Sigmoid colon (tissue), 7 donors: ENCODE measurements around the gene CAPN10. TPM values are rescaled to one million over a fixed set of nuclear protein-coding genes. Genes with fewer than 3 reads are reported as not detected.
"Not testable (repeated sequence)": the region's sequence is repeated elsewhere in the genome, so short reads cannot be mapped to it uniquely, and the experiment has no call there.

ENCODE experiments used
- DNase-seq: peaks from one replicate; pipeline ENCODE4 v3.0.0-alpha.2; 2019
- H3K27ac ChIP-seq, 4 donors: fragments of 200-600 bp; sonication (generic); one replicate each; pipeline ENCODE4 v1.5.1; 2016 to 2019; ENCODE audit warnings: mild to moderate bottlenecking in 1 of 4
- H3K27me3 ChIP-seq, 3 donors: fragments of 200-600 bp; sonication (generic); one replicate each; pipeline ENCODE4 v1.5.1; 2019; ENCODE audit warnings: mild to moderate bottlenecking in 1 of 3
- H3K36me3 ChIP-seq, 4 donors: fragments of 200-600 bp; sonication (generic); one replicate each; pipeline ENCODE4 v1.5.1; 2016 to 2019
- H3K4me1 ChIP-seq, 4 donors: fragments of 200-600 bp; sonication (generic); one replicate each; pipeline ENCODE4 v1.5.1; 2017 to 2019
- H3K4me3 ChIP-seq, 4 donors: fragments of 200-600 bp; sonication (generic); one replicate each; pipeline ENCODE4 v1.5.1; 2017 to 2019; ENCODE audit warnings: mild to moderate bottlenecking in 2 of 4, moderate library complexity in 1 of 4
- H3K9me3 ChIP-seq, 4 donors: fragments of 200-600 bp in 3 of 4; sonication (generic) in 3 of 4; one replicate each; pipeline versions ENCODE4 v1.5.1 to v1.6.1; 2013 to 2019
- EP300 ChIP-seq, 4 donors: sonication (generic); formaldehyde crosslinking; IDR thresholded peaks; one replicate each; pipeline ENCODE4 v1.6.1; 2017; ENCODE audit warnings: antibody characterized with exemption in 4 of 4
- POLR2A ChIP-seq, 2 donors: fragments of 450-650 bp; IDR thresholded peaks; one replicate each; pipeline ENCODE4 v1.6.1; 2016; ENCODE audit warnings: antibody characterized with exemption in 2 of 2, mild to moderate bottlenecking in 2 of 2, moderate library complexity in 2 of 2
- POLR2AphosphoS5 ChIP-seq, 4 donors: sonication (generic); formaldehyde crosslinking; IDR thresholded peaks; one replicate each; pipeline ENCODE4 v1.6.1; 2017; ENCODE audit warnings: antibody characterized with exemption in 4 of 4
- WGBS, 2 donors: extraction: QIAGEN DNeasy Blood & Tissue Kit; methylation state at CpG; one replicate each; pipeline ENCODE4 v1.1.7; 2013; 5-methylcytosine and 5-hydroxymethylcytosine counted together
- intact Hi-C: fragments of 100-400 bp; cut with DNase I; formaldehyde crosslinking; loops from one replicate; pipeline ENCODE4 v1.15.1; 2023
- polyA plus RNA-seq, 3 donors: library from polyadenylated mRNA; stranded (reverse); fragments of 200-250 nt; gene quantifications; one replicate each; pipeline ENCODE4 v1.2.3, GENCODE V29; 2013
- total RNA-seq, 4 donors: library from RNA; depleted of rRNA; stranded (reverse); fragments of >200 nt; gene quantifications; one replicate each; pipeline ENCODE4 v1.1.0, GENCODE V29; 2016
- TF ChIP-seq, protein P1 (sequence below), 4 experiments: fragments of 450-650 bp in 3 of 4; fragments of 200-600 bp in 1 of 4; IDR thresholded peaks; one replicate each; pipeline ENCODE4 v1.5.1; 2016 to 2019; ENCODE audit warnings: antibody characterized with exemption in 4 of 4, mild to moderate bottlenecking in 3 of 4, moderate library complexity in 2 of 4
- donor health status: healthy with polysubstance abuse.
- donor health status: Bipolar disorder and iron deficiency.
- donor health status: healthy.

CAPN10 gene
- total and polyA plus RNA-seq, 7 donors, result 10.5 to 33.0 (median 16.4) TPM

- no peaks in the 10 kb centered on the region for H3K9me3 ChIP-seq
- peaks cover 0 to 19% (median 0%) of the 10 kb centered on the region in 3 donors for H3K27me3 ChIP-seq
- peaks cover 0 to 9% (median 0%) of the 10 kb centered on the region in 4 donors for H3K36me3 ChIP-seq
- TF ChIP-seq EP300 (IDR thresholded peaks at IDR 0.05) (no peak), POLR2AphosphoS5 (IDR thresholded peaks at IDR 0.05) (no peak), POLR2A (IDR thresholded peaks at IDR 0.05) (no peak)
- TF ChIP-seq, protein P1, sequence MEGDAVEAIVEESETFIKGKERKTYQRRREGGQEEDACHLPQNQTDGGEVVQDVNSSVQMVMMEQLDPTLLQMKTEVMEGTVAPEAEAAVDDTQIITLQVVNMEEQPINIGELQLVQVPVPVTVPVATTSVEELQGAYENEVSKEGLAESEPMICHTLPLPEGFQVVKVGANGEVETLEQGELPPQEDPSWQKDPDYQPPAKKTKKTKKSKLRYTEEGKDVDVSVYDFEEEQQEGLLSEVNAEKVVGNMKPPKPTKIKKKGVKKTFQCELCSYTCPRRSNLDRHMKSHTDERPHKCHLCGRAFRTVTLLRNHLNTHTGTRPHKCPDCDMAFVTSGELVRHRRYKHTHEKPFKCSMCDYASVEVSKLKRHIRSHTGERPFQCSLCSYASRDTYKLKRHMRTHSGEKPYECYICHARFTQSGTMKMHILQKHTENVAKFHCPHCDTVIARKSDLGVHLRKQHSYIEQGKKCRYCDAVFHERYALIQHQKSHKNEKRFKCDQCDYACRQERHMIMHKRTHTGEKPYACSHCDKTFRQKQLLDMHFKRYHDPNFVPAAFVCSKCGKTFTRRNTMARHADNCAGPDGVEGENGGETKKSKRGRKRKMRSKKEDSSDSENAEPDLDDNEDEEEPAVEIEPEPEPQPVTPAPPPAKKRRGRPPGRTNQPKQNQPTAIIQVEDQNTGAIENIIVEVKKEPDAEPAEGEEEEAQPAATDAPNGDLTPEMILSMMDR (IDR thresholded peaks at IDR 0.05), result no peak
- peaks cover 2 to 46% (median 38%) of the 10 kb centered on the region in 4 donors for H3K4me1 ChIP-seq
- 92 to 93% methylated on average over 3 of the region's 3 CpGs for WGBS, 2 donors
- no peak overlapping the region for H3K4me3 ChIP-seq
- H3K27ac ChIP-seq, result peak overlapping the region in 1 of 4 donors; percentile 100
- intact Hi-C loops, result loop anchor here (5.0 kb wide), 2 partner anchors 38 to 327 kb away; no protein-coding TSS in a partner anchor
- DNase-seq, result peak; percentile 42
Observed at GRCh38 chr2:240559286-240559685, 27.2 kb upstream of the CAPN10 start.

DNA sequence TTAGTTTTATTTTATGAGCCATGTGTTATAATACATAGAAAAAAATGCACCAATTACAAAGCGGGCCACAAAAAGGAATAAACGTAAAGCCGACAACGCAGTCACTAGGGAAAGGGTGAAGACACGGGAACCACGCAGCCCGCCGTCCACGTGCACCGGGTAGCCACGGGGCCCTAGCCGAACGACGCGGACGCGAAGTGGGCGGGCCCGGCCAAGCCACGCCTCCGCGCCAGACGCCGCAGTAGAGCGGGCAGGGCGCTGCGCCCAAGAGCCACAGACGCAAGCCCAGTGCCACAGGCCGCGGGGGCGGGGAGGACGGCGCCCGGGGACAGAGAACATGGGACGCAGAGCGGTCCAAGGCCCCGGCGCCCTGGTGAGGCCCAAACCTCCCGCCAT, 26.5 kb upstream of the CAPN10 start, which contains the start of gene DUSP28:
Gene DUSP28 (plus strand): TSS at position 274 of the 396 bp plus-strand sequence. CDS start 328 bp downstream, outside the sequence.
- DNase-seq, result peak; percentile 96
- intact Hi-C loops, result loop anchor here (10.0 kb wide), 2 partner anchors 275 to 755 kb away; partner anchors contain the start of genes HDLBP and SEPTIN2
- Histone ChIP-seq H3K4me1 (peaks cover 2 to 46% (median 38%) of the 10 kb centered on the region in 4 donors), H3K27ac (peak within 1 kb of the TSS; percentile 97 to 100 (median 100)), H3K36me3 (peaks cover 0 to 9% (median 0%) of the 10 kb centered on the region in 4 donors), H3K27me3 (peaks cover 0 to 19% (median 0%) of the 10 kb centered on the region in 3 donors), H3K4me3 (peak within 1 kb of the TSS; percentile 68 to 93 (median 85)), H3K9me3 (no peaks in the 10 kb centered on the region)
- WGBS, 2 donors, result 0% methylated on average over 39 of the region's 39 CpGs
- no peak for TF ChIP-seq EP300 (IDR thresholded peaks at IDR 0.05)
- TF ChIP-seq POLR2AphosphoS5 (IDR thresholded peaks at IDR 0.05), result peak; percentile 89 to 97 (median 95)
- peak in 1 of 2 donors; percentile 52 for TF ChIP-seq POLR2A (IDR thresholded peaks at IDR 0.05)

DNA sequence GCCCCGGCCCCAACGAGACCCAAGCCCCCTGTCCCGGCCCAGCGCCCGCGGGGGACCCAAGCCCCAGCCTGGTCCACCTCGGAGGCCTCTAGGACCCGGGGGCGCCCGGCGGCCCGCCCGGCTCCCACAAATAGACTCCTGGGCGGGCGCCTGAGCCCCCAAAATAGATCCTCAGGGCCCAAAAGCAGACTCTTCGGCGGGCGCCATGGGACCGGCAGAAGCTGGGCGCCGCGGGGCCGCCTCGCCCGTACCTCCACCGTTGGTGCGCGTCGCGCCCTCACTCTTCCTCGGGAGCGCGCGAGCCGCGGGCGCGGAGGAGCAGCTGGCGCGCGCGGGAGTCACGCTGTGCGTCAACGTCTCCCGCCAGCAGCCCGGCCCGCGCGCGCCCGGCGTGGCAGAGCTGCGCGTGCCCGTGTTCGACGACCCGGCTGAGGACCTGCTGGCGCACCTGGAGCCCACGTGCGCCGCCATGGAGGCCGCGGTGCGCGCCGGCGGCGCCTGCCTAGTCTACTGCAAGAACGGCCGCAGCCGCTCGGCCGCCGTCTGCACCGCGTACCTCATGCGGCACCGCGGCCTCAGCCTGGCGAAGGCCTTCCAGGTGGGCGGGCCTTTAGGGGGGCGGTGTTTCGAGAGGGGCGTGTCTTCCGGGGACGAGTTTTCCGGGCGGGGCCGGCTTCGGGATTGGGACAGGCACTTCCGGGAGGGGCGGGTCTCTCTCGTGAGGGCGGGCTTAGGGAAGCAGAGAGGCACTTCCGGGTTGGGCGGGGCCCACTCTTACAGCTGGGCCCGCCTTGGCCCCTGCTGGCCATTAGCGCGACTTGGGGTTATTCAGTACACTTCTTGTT, 25.8 kb upstream of the CAPN10 start:
- intact Hi-C loops, result loop anchor here (10.0 kb wide), 2 partner anchors 274 to 754 kb away; partner anchors contain the start of genes HDLBP and SEPTIN2
- Histone ChIP-seq H3K4me3 (peak overlapping the region; percentile 68 to 93 (median 85)), H3K9me3 (no peaks in the 10 kb centered on the region), H3K27ac (peak overlapping the region; percentile 97 to 100 (median 100)), H3K36me3 (peaks cover 0 to 9% (median 0%) of the 10 kb centered on the region in 4 donors), H3K27me3 (peaks cover 0 to 19% (median 0%) of the 10 kb centered on the region in 3 donors), H3K4me1 (peaks cover 2 to 52% (median 43%) of the 10 kb centered on the region in 4 donors)
- DNase-seq, result peak; percentile 100
- WGBS, 2 donors, result 0% methylated on average over 101 of the region's 101 CpGs
- peak; percentile 6 to 86 for TF ChIP-seq POLR2A (IDR thresholded peaks at IDR 0.05)
- TF ChIP-seq EP300 (IDR thresholded peaks at IDR 0.05), result no peak
- TF ChIP-seq, protein P1 (IDR thresholded peaks at IDR 0.05), result peak in 2 of 4 experiments; percentile 33 to 53
- peak; percentile 82 to 92 (median 88) for TF ChIP-seq POLR2AphosphoS5 (IDR thresholded peaks at IDR 0.05)

GRCh38 chr2:240561325-240561971, 25.1 kb upstream of the CAPN10 start:
- WGBS, 2 donors, result 3 to 14% methylated on average over 14 of the region's 14 CpGs
- no peak for TF ChIP-seq POLR2A (IDR thresholded peaks at IDR 0.05)
- no peak for TF ChIP-seq POLR2AphosphoS5 (IDR thresholded peaks at IDR 0.05)
- TF ChIP-seq, protein P1 (IDR thresholded peaks at IDR 0.05), result peak in 1 of 4 experiments; percentile 60
- no peak for TF ChIP-seq EP300 (IDR thresholded peaks at IDR 0.05)
- peak overlapping the region; percentile 68 to 93 (median 85) for H3K4me3 ChIP-seq
- intact Hi-C loops, result loop anchor here (10.0 kb wide), 2 partner anchors 273 to 753 kb away; partner anchors contain the start of genes HDLBP and SEPTIN2
- H3K27me3 ChIP-seq, result peaks cover 0 to 19% (median 0%) of the 10 kb centered on the region in 3 donors
- peak overlapping the region; percentile 97 to 100 (median 100) for H3K27ac ChIP-seq
- peaks cover 0 to 9% (median 0%) of the 10 kb centered on the region in 4 donors for H3K36me3 ChIP-seq
- no peaks in the 10 kb centered on the region for H3K9me3 ChIP-seq
- peaks cover 2 to 59% (median 49%) of the 10 kb centered on the region in 4 donors for H3K4me1 ChIP-seq
- peak; percentile 61 for DNase-seq

DNA sequence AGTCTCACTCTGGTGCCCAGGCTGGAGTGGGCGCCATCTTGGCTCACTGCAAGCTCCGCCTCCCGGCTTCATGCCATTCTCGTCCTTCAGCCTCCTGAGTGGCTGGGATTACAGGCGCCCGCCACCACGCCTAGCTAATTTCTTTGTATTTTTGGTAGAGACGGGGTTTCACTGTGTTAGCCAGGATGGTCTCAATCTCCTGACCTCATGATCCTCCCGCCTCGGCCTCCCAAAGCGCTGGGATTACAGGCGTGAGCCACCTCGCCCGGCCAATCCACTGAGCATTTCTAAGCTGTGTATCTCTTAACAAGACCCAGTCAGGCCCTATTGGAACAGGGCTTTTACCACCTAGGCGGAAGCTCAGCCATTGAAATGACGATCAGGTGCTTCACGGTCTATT, 23.3 kb upstream of the CAPN10 start:
- peaks cover 2 to 58% (median 50%) of the 10 kb centered on the region in 4 donors for H3K4me1 ChIP-seq
- not testable (repeated sequence) for H3K9me3 ChIP-seq, H3K27me3 ChIP-seq, H3K36me3 ChIP-seq, H3K27ac ChIP-seq, H3K4me3 ChIP-seq, DNase-seq
- WGBS, 2 donors, result 96 to 97% methylated on average over 17 of the region's 17 CpGs
- intact Hi-C loops, result loop anchor here (10.0 kb wide), 2 partner anchors 272 to 752 kb away; partner anchors contain the start of genes HDLBP and SEPTIN2
